ENCODE measurements around the gene CHMP2A.

CHMP2A gene

DNA sequence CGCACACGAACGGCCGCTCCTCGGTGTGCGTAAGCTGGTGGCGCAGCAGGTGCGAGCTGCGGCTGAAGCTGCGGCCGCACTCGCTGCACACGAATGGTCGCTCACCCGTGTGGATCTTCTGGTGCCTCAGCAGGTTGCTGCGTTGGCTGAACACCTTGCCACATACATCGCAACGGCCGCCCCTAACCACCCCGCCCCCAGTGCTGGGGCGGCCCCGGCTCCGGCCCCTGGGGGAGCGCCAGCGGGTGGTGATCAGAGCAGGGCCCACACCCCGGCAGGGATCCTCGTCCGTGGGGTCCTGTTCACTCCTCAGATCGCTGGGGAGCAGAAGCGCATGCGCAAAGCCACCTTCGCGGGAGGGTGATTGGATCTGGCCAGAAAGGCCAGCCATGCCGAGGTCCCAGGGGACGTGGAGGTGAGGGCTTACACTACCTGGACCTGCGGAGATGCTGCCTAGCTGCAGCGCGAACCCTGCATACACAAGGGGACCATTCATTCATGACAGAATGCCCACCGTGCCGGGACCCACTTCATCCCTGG lies 8.2 kb upstream of the CHMP2A start:
- H3K27me3 ChIP-seq (replicated peaks; ENCODE audit: control insufficient read depth, insufficient read depth, low read length) = no peaks in the 10 kb centered on the region
- no peak for DNase-seq (ENCODE audit: extremely low read depth, insufficient read length)
- TF ChIP-seq CTCF (IDR thresholded peaks at IDR 0.05; ENCODE audit: insufficient read depth, low read length, poor library complexity, severe bottlenecking) = no peak
- H3K36me3 ChIP-seq (ENCODE audit: control insufficient read depth, insufficient read depth, low read length) = peaks cover 4% of the 10 kb centered on the region
- peak overlapping the region; percentile 43 for H3K4me3 ChIP-seq (replicated peaks; ENCODE audit: low read depth, low read length)

- H3K36me3 ChIP-seq (ENCODE audit: control insufficient read depth, insufficient read depth, low read length) = peaks cover 4% of the 10 kb centered on the region
- H3K4me3 ChIP-seq (replicated peaks; ENCODE audit: low read depth, low read length) = peak overlapping the region; percentile 43
- DNase-seq (ENCODE audit: extremely low read depth, insufficient read length) = peak; percentile 85
- no peak for TF ChIP-seq CTCF (IDR thresholded peaks at IDR 0.05; ENCODE audit: insufficient read depth, low read length, poor library complexity, severe bottlenecking)
- no peaks in the 10 kb centered on the region for H3K27me3 ChIP-seq (replicated peaks; ENCODE audit: control insufficient read depth, insufficient read depth, low read length)
Measured at GRCh38 chr19:58562122-58563033, 7.5 kb upstream of the CHMP2A start.

GRCh38 chr19:58561373-58562121 lies 6.6 kb upstream of the CHMP2A start:
- Histone ChIP-seq H3K4me3 (replicated peaks; ENCODE audit: low read depth, low read length) (peak overlapping the region; percentile 43), H3K36me3 (ENCODE audit: control insufficient read depth, insufficient read depth, low read length) (peaks cover 2% of the 10 kb centered on the region), H3K27me3 (replicated peaks; ENCODE audit: control insufficient read depth, insufficient read depth, low read length) (no peaks in the 10 kb centered on the region)
- no peak for DNase-seq (ENCODE audit: extremely low read depth, insufficient read length)
- no peak for TF ChIP-seq CTCF (IDR thresholded peaks at IDR 0.05; ENCODE audit: insufficient read depth, low read length, poor library complexity, severe bottlenecking)

- Histone ChIP-seq H3K36me3 (ENCODE audit: control insufficient read depth, insufficient read depth, low read length) (peaks cover 7% of the 10 kb centered on the region), H3K4me3 (replicated peaks; ENCODE audit: low read depth, low read length) (no peak overlapping the region), H3K27me3 (replicated peaks; ENCODE audit: control insufficient read depth, insufficient read depth, low read length) (no peaks in the 10 kb centered on the region)
- TF ChIP-seq CTCF (IDR thresholded peaks at IDR 0.05; ENCODE audit: insufficient read depth, low read length, poor library complexity, severe bottlenecking) = no peak
- no peak for DNase-seq (ENCODE audit: extremely low read depth, insufficient read length)
Measured at GRCh38 chr19:58560921-58561320, 6.0 kb upstream of the CHMP2A start.

DNA sequence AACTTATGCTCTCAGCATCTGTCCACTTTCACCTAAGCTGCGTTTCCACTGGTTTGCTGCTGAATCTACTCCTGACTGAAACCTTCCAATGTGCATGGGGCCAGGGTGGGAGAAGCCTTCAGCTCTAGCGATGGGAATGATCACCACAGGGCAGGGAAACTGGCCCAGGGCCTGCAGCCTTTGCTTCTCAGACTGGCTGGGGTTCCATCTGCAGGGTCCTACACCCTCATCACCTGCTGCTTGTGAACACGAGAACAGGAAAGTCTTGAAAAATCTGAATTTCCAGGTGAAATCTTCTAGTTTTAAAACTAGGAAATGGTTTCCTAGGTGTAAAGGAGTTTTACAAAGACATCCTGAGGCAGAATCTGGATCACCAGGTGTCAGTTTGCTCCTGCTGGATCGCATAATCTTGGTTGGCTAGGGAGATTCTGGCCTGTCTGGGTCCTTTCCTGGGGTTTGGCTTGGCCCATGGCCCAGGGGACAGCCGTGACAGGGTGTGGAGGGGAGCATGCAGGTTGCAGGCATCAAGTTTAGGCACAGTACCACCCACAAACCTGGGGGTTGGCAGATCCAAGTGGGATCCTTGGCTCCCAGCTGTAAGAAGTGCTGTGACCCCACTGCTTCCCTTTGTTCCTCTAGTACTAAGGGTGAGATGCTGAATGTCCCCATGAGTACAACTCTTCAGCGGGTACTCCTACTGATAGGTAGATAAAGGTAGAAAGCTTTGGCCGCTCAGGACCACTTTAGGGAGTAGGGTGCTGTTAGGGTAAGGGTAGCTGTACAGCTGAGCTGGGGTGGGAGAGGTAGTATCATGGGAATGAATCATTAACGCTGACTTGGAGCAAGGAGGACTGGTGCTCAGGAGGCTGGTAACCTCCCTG lies 5.3 kb upstream of the CHMP2A start:
- TF ChIP-seq CTCF (IDR thresholded peaks at IDR 0.05; ENCODE audit: insufficient read depth, low read length, poor library complexity, severe bottlenecking) = no peak
- DNase-seq (ENCODE audit: extremely low read depth, insufficient read length) = no peak
- Histone ChIP-seq H3K27me3 (replicated peaks; ENCODE audit: control insufficient read depth, insufficient read depth, low read length) (no peaks in the 10 kb centered on the region), H3K36me3 (ENCODE audit: control insufficient read depth, insufficient read depth, low read length) (peaks cover 7% of the 10 kb centered on the region), H3K4me3 (replicated peaks; ENCODE audit: low read depth, low read length) (peak overlapping the region; percentile 91)
